AG04449 (cell line): ENCODE measurements around the gene SORBS1.

Experiments used
- CTCF ChIA-PET: fragments of 350-600 bp; formaldehyde crosslinking; extraction: SDS; loops from one replicate; lab custom pipeline; 2021; ENCODE audit warnings: antibody characterized with exemption; lab: Yijun Ruan, JAX
- POLR2A ChIA-PET: fragments of 400-600, 350-600 bp; formaldehyde crosslinking; extraction: SDS; loops from one replicate; lab custom pipeline; 2020; ENCODE audit warnings: antibody characterized with exemption, inconsistent platforms; lab: Yijun Ruan, JAX
- DNase-seq: peaks from one replicate; pipeline ENCODE4 v3.0.0-alpha.2; 2010; ENCODE audit warnings: low read depth, low spot score
- H3K4me3 ChIP-seq: 2 replicates; pipeline ENCODE4 v1.5.1; 2011; ENCODE audit warnings: low read depth, mild to moderate bottlenecking, control low read depth, low read length
- TF ChIP-seq, protein P1 (sequence below): IDR thresholded peaks from one replicate; pipeline ENCODE4 v1.5.1; 2011; ENCODE audit warnings: mild to moderate bottlenecking, moderate library complexity, low read length, control low read depth, inconsistent platforms; ENCODE audit not compliant: insufficient read depth; ENCODE audit errors: missing control alignments

SORBS1 gene

DNA sequence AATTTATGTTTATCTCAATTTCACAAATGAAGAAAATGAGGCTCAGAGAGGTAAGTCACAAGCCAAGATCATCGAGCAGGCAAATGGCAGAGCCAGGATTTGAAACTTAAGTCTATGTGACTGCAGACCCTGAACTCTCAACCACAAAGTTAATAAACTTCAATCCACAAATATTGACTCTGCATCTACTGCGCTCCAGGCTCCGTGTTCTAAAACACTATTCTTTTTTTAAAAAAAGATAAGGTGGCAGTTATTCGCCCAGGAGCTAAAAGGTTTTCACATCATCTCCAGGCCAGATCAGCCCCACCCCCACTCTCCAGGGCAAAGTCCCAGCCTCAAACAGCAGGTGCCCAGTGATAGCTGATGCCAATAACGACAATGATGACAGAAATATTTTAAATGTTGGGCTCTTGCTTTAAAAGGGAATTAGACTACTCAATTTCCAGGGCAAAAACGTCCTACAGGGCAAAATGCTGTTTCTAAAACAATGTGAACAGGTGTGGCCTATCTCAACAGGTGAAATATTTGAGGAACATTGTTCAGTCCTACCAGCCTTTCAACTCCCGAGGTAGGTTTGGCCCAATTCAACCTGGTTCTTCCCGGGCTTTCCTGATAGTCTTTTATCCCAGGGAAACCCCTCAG lies 85.2 kb downstream of the SORBS1 start:
- no peak for DNase-seq
- CTCF ChIA-PET: no interaction called here
- no peak overlapping the region for H3K4me3 ChIP-seq
- POLR2A ChIA-PET: no interaction called here
- TF ChIP-seq, protein P1, sequence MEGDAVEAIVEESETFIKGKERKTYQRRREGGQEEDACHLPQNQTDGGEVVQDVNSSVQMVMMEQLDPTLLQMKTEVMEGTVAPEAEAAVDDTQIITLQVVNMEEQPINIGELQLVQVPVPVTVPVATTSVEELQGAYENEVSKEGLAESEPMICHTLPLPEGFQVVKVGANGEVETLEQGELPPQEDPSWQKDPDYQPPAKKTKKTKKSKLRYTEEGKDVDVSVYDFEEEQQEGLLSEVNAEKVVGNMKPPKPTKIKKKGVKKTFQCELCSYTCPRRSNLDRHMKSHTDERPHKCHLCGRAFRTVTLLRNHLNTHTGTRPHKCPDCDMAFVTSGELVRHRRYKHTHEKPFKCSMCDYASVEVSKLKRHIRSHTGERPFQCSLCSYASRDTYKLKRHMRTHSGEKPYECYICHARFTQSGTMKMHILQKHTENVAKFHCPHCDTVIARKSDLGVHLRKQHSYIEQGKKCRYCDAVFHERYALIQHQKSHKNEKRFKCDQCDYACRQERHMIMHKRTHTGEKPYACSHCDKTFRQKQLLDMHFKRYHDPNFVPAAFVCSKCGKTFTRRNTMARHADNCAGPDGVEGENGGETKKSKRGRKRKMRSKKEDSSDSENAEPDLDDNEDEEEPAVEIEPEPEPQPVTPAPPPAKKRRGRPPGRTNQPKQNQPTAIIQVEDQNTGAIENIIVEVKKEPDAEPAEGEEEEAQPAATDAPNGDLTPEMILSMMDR: no peak

DNA sequence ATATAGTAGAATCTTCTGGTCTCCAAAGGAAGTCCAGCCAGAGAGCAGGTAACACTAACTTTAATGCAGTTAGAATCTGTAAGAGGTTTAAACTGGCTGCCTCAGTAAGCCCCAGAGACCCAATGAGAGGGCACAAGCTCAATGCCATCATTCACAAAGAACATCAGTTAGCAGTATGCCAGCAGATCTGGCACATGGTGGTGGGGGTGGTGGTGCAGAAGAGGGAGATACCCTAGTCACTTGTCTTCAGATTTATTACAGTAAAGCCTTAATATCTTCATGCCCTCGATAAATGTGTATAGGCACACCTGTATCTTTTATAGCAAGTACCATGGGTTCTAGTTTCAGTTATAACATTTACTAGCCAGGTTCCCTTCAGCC lies 86.2 kb downstream of the SORBS1 start:
- TF ChIP-seq, protein P1: no peak
- no peak overlapping the region for H3K4me3 ChIP-seq
- DNase-seq: no peak
- POLR2A ChIA-PET: no interaction called here
- CTCF ChIA-PET: interaction anchor here (1.0 kb wide), 1 partner anchor 45 kb away, joined by 3 read pairs; no protein-coding TSS in a partner anchor

DNA sequence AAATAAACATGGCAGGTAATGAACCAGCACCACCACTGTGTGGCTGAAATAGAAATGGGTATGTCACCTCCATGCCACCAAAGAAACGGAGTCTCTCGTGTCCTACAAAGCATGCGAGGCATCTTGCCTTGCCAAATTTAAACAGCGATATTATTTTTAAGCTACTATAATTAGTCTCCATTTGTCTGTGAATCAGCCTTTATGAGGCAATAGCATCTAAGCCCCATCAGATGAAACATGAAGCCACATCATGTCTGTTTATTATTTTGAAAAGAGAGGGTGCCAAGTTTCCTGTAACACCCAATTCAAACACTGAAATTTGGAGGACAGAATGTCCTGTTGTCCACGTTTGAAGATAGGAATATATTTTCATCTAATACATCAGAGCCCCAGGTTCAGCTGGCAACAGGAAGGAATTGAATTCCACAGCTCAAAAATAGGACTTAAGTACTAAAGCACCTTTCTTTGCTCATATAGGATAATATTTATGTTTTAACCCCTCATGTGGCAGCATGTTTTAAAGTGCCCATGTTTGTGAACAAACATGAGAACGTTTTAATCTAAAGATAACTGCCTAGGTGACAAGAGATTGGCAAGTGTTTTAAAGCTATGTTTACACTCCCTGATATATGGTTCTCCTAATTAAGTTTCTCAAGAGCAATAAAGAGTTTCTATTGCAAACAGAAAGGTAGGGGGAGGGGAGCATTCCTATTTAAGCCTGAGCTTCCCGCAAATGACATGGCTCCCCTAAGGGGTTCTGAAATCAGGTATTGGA lies 86.8 kb downstream of the SORBS1 start:
- CTCF ChIA-PET: interaction anchor here (1.0 kb wide), 1 partner anchor 44 kb away, joined by 3 read pairs; no protein-coding TSS in a partner anchor
- POLR2A ChIA-PET: no interaction called here
- TF ChIP-seq, protein P1: no peak
- no peak overlapping the region for H3K4me3 ChIP-seq
- DNase-seq: no peak

GRCh38 chr10:95472304-95473088 lies 88.7 kb downstream of the SORBS1 start:
- no peak overlapping the region for H3K4me3 ChIP-seq
- POLR2A ChIA-PET: no interaction called here
- CTCF ChIA-PET: interaction anchor here (1.5 kb wide), 1 partner anchor 42 kb away, joined by 5 read pairs; no protein-coding TSS in a partner anchor
- no peak for DNase-seq
- TF ChIP-seq, protein P1: no peak

DNA sequence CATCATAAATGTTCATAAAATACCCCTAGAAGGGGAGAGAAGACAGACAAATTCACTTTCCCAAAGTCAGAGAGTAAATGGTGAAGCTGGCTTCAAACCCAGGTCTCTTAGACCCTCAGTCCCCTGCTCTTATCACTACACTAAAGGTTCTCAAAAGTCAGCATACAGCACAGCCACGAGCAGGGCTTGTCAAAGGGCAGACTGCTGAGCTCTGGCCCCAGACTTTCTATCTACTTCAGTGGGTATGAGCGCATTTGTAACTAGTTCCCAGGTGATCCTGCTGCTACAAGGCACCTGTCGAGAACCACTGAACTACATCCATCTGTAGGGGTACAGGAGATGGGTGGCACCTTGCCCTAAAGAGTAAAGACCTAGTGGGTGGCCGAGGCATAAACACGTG lies 91.5 kb downstream of the SORBS1 start:
- POLR2A ChIA-PET: no interaction called here

More for the DNA sequence above, 91.5 kb downstream of the SORBS1 start:
- CTCF ChIA-PET: no interaction called here
- no peak for DNase-seq
- TF ChIP-seq, protein P1: no peak
- H3K4me3 ChIP-seq: no peak overlapping the region
